B cell (primary cell): ENCODE results near the gene MGAT1.

Experiments used
- CTCF ChIP-seq: fragments of 200-600 bp; IDR thresholded peaks from one replicate; pipeline ENCODE4 v1.8.0; 2022; ENCODE audit warnings: antibody characterized with exemption, mild to moderate bottlenecking
- EZH2 ChIP-seq: IDR thresholded peaks from 2 replicates; pipeline ENCODE4 v1.6.1; 2012; ENCODE audit warnings: borderline replicate concordance, low read depth, mild to moderate bottlenecking, moderate library complexity, low read length; ENCODE audit not compliant: insufficient read depth, poor library complexity, severe bottlenecking

- TF ChIP-seq CTCF (no peak), EZH2 (no peak)
Observed at GRCh38 chr5:180848265-180848664, 45.7 kb upstream of the MGAT1 start.
